ENCODE results near the gene KIAA1958. TPM values are rescaled to one million over a fixed set of nuclear protein-coding genes. Genes with fewer than 3 reads are reported as not detected.

KIAA1958 gene
- total and polyA plus RNA-seq, 2 of the 8 experiments (the other 6 are each of a cell fraction or from before 2014, with no cell fraction given) = 11.4 to 43.8 TPM

GRCh38 chr9:112669326-112669725 is 182.7 kb downstream of the KIAA1958 start:
- Histone ChIP-seq H3K9me3 (ENCODE audit: insufficient read depth in 2 of 2, low read depth in 1 of 2, low read length in 1 of 2) (no peaks in the 10 kb centered on the region), H3K79me1 (ENCODE audit: low read depth, low read length) (no peaks in the 10 kb centered on the region), H3K56ac (replicated peaks; ENCODE audit: insufficient read length, low read depth, low read length) (no peak overlapping the region), H2AK5ac (ENCODE audit: low read depth, low read length) (no peak overlapping the region), H3K18ac (ENCODE audit: extremely low read depth, low read length) (no peak overlapping the region), H2BK15ac (ENCODE audit: low read length) (no peak overlapping the region), H3K4me2 (ENCODE audit: insufficient read depth in 1 of 2, low read depth in 2 of 2, low read length in 2 of 2) (no peak overlapping the region), H3K14ac (ENCODE audit: insufficient read length) (no peak overlapping the region), H3K23ac (ENCODE audit: insufficient read length) (no peak overlapping the region), H3K4ac (replicated peaks; ENCODE audit: insufficient read length, low read depth, low read length) (no peak overlapping the region), H4K8ac (ENCODE audit: extremely low read depth, insufficient read depth, low read length) (no peak overlapping the region), H2AFZ (ENCODE audit: low read length) (no peak overlapping the region), H3K23me2 (ENCODE audit: low read depth, low read length) (no peaks in the 10 kb centered on the region), H3K27me3 (replicated peaks in 1 of 4; ENCODE audit: control insufficient read depth in 3 of 4, extremely low read depth in 1 of 4, insufficient read depth in 3 of 4, low read length in 3 of 4) (no peaks in the 10 kb centered on the region), H3K4me1 (replicated peaks in 1 of 4; ENCODE audit: control insufficient read depth in 3 of 4, insufficient read depth in 4 of 4, low read length in 3 of 4) (no peaks in the 10 kb centered on the region), H3K4me3 (ENCODE audit: extremely low read depth in 1 of 4, insufficient read depth in 2 of 4, low read depth in 3 of 4, low read length in 4 of 4) (no peak overlapping the region), H2BK12ac (ENCODE audit: low read depth, low read length) (no peak overlapping the region), H4K20me1 (replicated peaks in 1 of 2; ENCODE audit: control insufficient read depth in 1 of 2, insufficient read depth in 2 of 2, low read length in 2 of 2) (no peaks in the 10 kb centered on the region), H3K79me2 (ENCODE audit: control insufficient read depth in 1 of 2, insufficient read depth in 2 of 2, low read length in 2 of 2) (no peaks in the 10 kb centered on the region), H2BK5ac (ENCODE audit: low read depth, low read length) (no peak overlapping the region), H2BK20ac (ENCODE audit: low read length) (no peak overlapping the region), H3K27ac (ENCODE audit: low read depth, low read length) (no peak overlapping the region), H4K91ac (replicated peaks; ENCODE audit: insufficient read length, low read length) (no peak overlapping the region), H3K36me3 (ENCODE audit: control insufficient read depth in 2 of 4, insufficient read depth in 4 of 4, low read length in 3 of 4) (no peaks in the 10 kb centered on the region), H3K9ac (replicated peaks in 1 of 4; ENCODE audit: extremely low read depth in 1 of 4, low read depth in 3 of 4, low read length in 3 of 4) (no peak overlapping the region), H2BK120ac (replicated peaks; ENCODE audit: low read depth, low read length) (no peak overlapping the region), H4K5ac (ENCODE audit: insufficient read length, low read depth, low read length) (no peak overlapping the region)
- ChIA-PET POLR2A (ENCODE audit: partially characterized antibody) (interaction anchor here (0.5 kb wide), 1 partner anchor 15 kb away, joined by 4 read pairs; no protein-coding TSS in a partner anchor), CTCF (ENCODE audit: partially characterized antibody) (no interaction called here)
- DNase-seq (ENCODE audit: low read depth in 1 of 2, low spot score in 2 of 2) (no peak), FAIRE-seq (no peak)
- 90% methylated on average over 2 of the region's 2 CpGs; no CpG with 5 or more reads in 1 of the 2 experiments for WGBS, 2 experiments (ENCODE audit: extremely low coverage in 1 of 2, insufficient coverage in 1 of 2, insufficient read length in 1 of 2, insufficient replicate concordance in 2 of 2, low coverage in 1 of 2, low lambda C conversion rate in 2 of 2, missing lambda C conversion rate in 1 of 2)
- TF ChIP-seq E2F6 (IDR thresholded peaks at IDR 0.05) = no peak
- no peak for TF ChIP-seq RAD21 (IDR thresholded peaks at IDR 0.05 in 1 of 2, conservative IDR thresholded peaks at IDR 0.05 in 1 of 2; ENCODE audit: low read depth in 2 of 2, low read length in 2 of 2)
- TF ChIP-seq TBP (IDR thresholded peaks at IDR 0.05; ENCODE audit: low read depth, low read length) = no peak
- no peak for TF ChIP-seq RNF2 (IDR thresholded peaks at IDR 0.05; ENCODE audit: borderline replicate concordance, low read depth, low read length, missing control alignments, poor library complexity, severe bottlenecking)
- no peak for TF ChIP-seq SUZ12 (IDR thresholded peaks at IDR 0.05; ENCODE audit: low read length)
- TF ChIP-seq, protein P1, sequence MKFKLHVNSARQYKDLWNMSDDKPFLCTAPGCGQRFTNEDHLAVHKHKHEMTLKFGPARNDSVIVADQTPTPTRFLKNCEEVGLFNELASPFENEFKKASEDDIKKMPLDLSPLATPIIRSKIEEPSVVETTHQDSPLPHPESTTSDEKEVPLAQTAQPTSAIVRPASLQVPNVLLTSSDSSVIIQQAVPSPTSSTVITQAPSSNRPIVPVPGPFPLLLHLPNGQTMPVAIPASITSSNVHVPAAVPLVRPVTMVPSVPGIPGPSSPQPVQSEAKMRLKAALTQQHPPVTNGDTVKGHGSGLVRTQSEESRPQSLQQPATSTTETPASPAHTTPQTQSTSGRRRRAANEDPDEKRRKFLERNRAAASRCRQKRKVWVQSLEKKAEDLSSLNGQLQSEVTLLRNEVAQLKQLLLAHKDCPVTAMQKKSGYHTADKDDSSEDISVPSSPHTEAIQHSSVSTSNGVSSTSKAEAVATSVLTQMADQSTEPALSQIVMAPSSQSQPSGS (IDR thresholded peaks at IDR 0.05; ENCODE audit: low read length) = no peak
- no peak for TF ChIP-seq EGR1 (IDR thresholded peaks at IDR 0.05; ENCODE audit: borderline replicate concordance, low read depth, low read length)
- TF ChIP-seq, protein P2, sequence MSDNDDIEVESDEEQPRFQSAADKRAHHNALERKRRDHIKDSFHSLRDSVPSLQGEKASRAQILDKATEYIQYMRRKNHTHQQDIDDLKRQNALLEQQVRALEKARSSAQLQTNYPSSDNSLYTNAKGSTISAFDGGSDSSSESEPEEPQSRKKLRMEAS (IDR thresholded peaks at IDR 0.05) = no peak
- no peak for TF ChIP-seq TAF1 (IDR thresholded peaks at IDR 0.05; ENCODE audit: low read depth, low read length)
- TF ChIP-seq GABPA (IDR thresholded peaks at IDR 0.05; ENCODE audit: borderline replicate concordance, insufficient read depth, low read length) = no peak
- TF ChIP-seq CTBP2 (IDR thresholded peaks at IDR 0.05; ENCODE audit: borderline replicate concordance, insufficient read depth, insufficient read length, low read length) = no peak

Data from H1 (cell line).